ENCODE results near the gene BSDC1. TPM values are rescaled to one million over a fixed set of nuclear protein-coding genes. Genes with fewer than 3 reads are reported as not detected.

BSDC1 gene
- total and polyA plus RNA-seq, 8 donors: 35.9 to 56.9 (median 43.4) TPM

DNA sequence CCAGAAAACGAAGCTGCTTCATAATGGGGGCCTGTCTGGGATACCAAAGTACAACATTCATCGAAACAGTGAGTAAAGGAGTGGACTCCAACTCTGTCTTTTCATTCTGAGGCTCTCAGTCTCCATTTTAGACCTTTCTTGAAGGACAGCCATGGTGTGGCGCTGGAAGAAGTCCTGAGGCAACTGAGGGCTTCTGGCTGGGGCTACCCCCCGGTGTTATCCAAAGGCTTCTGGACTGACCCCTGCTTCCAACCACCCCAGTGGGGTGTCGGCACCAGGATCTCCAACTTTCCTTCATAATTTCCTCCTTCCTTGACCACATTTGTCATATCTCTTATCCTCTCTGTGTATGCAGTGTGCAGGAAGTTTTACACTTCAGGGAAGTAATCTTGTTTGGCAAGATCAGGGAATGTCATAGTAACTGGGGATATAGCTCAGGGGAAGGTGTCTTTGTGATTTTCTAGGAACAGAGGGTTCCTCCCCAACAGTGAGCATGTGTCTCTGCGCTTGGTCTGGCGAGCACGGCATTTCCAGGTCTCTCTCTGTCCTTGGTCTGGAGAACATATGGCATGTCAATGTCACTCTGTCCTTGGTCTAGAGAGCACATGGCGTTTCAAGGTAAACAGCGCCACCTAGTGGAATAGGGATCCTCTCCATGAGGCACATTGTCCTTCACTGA lies 19.4 kb upstream of the BSDC1 start:
- Histone ChIP-seq H3K27me3 (no peaks in the 10 kb centered on the region), H3K36me3 (no peaks in the 10 kb centered on the region), H3K4me3 (no peak overlapping the region), H3K9me3 (no peaks in the 10 kb centered on the region), H3K4me1 (no peaks in the 10 kb centered on the region), H3K27ac (no peak overlapping the region)
- FAIRE-seq (no peak), ATAC-seq (peak in 3 of 4 donors; percentile 76 to 86 (median 86)), DNase-seq (peak in 2 of 6 donors; percentile 39 to 46)
- TF ChIP-seq, protein P1, sequence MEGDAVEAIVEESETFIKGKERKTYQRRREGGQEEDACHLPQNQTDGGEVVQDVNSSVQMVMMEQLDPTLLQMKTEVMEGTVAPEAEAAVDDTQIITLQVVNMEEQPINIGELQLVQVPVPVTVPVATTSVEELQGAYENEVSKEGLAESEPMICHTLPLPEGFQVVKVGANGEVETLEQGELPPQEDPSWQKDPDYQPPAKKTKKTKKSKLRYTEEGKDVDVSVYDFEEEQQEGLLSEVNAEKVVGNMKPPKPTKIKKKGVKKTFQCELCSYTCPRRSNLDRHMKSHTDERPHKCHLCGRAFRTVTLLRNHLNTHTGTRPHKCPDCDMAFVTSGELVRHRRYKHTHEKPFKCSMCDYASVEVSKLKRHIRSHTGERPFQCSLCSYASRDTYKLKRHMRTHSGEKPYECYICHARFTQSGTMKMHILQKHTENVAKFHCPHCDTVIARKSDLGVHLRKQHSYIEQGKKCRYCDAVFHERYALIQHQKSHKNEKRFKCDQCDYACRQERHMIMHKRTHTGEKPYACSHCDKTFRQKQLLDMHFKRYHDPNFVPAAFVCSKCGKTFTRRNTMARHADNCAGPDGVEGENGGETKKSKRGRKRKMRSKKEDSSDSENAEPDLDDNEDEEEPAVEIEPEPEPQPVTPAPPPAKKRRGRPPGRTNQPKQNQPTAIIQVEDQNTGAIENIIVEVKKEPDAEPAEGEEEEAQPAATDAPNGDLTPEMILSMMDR (IDR thresholded peaks at IDR 0.05): peak; percentile 28 to 73 (median 49)
- intact Hi-C loops (cut with DNase I): no loop called here
- 47 to 57% methylated on average over 10 of the region's 10 CpGs for WGBS, 2 donors

DNA sequence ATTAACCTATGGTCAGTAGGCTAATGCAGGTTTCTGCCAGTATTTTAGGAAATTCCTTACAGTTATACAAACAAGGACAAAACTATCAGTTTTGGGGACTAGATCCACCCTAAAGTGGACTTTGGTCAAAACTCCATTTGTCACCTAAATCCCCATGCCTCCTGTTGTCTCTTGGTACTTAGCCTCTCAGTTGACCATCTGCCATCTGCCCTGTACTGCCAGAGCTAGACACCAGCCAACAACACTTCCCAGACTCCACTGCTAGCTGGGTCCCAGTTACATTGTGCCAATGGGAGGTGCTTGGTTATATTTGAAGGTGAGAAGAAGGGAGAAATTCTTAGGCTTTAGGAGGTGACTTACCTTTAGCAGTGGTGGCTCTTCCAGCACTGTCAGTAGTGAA lies 17.0 kb upstream of the BSDC1 start:
- no peaks in the 10 kb centered on the region for H3K9me3 ChIP-seq
- H3K4me3 ChIP-seq: no peak overlapping the region
- H3K27me3 ChIP-seq: no peaks in the 10 kb centered on the region
- FAIRE-seq (no peak), DNase-seq (no peak), ATAC-seq (no peak)
- H3K27ac ChIP-seq: no peak overlapping the region
- intact Hi-C loops (cut with DNase I): no loop called here
- TF ChIP-seq, protein P1 (IDR thresholded peaks at IDR 0.05): no peak
- H3K36me3 ChIP-seq: no peaks in the 10 kb centered on the region
- no peaks in the 10 kb centered on the region for H3K4me1 ChIP-seq

DNA sequence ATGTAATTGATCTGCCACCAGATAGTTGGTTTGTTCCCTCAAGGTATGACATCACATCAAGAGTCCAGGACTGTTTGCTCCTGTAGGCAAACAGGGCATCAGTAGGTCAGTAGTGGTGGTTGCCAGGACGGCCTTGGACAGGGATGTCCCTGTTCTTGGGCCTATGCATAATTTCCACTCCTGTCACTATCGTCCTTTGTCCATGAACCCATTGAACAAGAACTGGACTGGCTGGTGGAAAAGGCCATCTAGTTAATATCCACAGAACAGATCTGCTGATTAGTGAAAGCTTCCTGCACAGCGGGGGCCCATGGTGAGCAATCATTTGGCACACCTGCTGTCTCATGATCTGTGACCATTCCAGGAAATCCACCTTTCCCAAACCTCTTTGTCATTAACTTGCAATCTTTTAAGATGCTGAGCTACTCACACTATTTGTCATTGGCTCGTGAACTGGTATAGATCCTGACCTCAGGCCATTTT lies 12.4 kb upstream of the BSDC1 start:
- FAIRE-seq (no peak), DNase-seq (no peak), ATAC-seq (peak in 3 of 4 donors; percentile 41 to 69 (median 62))
- no peaks in the 10 kb centered on the region for H3K27me3 ChIP-seq
- no peak overlapping the region for H3K4me3 ChIP-seq
- H3K27ac ChIP-seq: peak overlapping the region in 2 of 4 donors; percentile 34 to 41
- TF ChIP-seq, protein P1 (IDR thresholded peaks at IDR 0.05): no peak
- H3K9me3 ChIP-seq: no peaks in the 10 kb centered on the region
- no peaks in the 10 kb centered on the region for H3K4me1 ChIP-seq
- 56 to 63% methylated on average over 4 of the region's 4 CpGs for WGBS, 2 donors
- intact Hi-C loops (cut with DNase I): no loop called here
- no peaks in the 10 kb centered on the region for H3K36me3 ChIP-seq

DNA sequence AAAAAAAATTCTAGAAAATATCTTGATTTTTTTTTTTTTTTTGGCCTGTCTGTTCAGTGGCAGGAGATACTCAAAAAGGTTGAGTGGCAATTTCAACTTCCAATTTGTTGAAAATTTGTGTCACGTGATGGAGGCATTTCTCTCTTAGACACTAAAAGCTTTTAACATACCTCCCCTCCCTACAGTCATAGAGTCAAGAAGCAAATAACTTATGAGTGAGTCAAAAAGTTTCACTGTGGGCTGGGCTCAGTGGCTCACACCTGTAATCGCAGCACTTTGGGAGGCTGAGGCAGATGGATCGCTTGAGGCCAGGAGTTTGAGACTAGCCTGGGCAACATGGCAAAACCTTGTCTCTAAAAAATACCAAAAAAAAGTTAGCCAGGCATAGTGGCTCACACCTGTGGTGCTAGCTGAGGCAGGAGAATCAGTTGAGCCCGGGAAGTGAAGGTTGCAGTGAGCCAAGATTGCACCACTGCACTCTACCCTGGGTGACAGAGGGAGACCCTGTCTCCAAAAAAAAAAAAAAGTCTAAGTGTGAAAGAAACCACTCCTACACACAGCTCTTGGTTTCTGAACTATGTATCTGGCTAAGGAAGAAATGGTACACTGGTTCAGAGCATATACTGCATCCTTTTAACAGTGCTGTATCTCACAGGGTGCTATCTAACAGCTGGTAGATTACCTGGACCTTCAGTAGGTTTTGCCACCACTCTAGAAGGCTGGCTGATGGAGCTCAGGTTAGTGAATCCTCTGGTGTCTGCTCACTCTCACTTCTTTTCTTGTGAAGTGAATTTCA lies 11.6 kb upstream of the BSDC1 start:
- TF ChIP-seq, protein P1 (IDR thresholded peaks at IDR 0.05): no peak
- peaks cover 0 to 3% (median 0%) of the 10 kb centered on the region in 3 donors for H3K4me1 ChIP-seq
- peak overlapping the region in 2 of 4 donors; percentile 34 to 41 for H3K27ac ChIP-seq
- DNase-seq: no peak
- H3K9me3 ChIP-seq: no peaks in the 10 kb centered on the region
- no peak overlapping the region for H3K4me3 ChIP-seq
- no peak for FAIRE-seq
- no peak for ATAC-seq
- H3K36me3 ChIP-seq: no peaks in the 10 kb centered on the region
- WGBS, 2 donors: 83 to 89% methylated on average over 4 of the region's 4 CpGs
- no peaks in the 10 kb centered on the region for H3K27me3 ChIP-seq
- intact Hi-C loops (cut with DNase I): no loop called here

Data from pancreas (tissue), 10 donors.